Testis (tissue), 3 donors: ENCODE measurements around the gene PDE4B. TPM values are rescaled to one million over a fixed set of nuclear protein-coding genes. Genes with fewer than 3 reads are reported as not detected.

ENCODE experiments used
- DNase-seq: peaks from one replicate; pipeline ENCODE4 v3.0.0-alpha.2; 2019
- H3K27ac ChIP-seq, 2 donors: fragments of 200-600 bp; sonication (generic); one replicate each; pipeline ENCODE4 v1.5.1; 2019
- H3K27me3 ChIP-seq: fragments of 200-600 bp; sonication (generic); one replicate; pipeline ENCODE4 v1.5.1; 2019
- H3K36me3 ChIP-seq: fragments of 200-600 bp; sonication (generic); one replicate; pipeline ENCODE4 v1.5.1; 2017; ENCODE audit warnings: low read depth; ENCODE audit errors: missing control alignments
- H3K4me1 ChIP-seq: fragments of 200-600 bp; sonication (generic); one replicate; pipeline ENCODE4 v1.5.1; 2019
- H3K4me3 ChIP-seq, 2 donors: fragments of 200-600 bp; sonication (generic); one replicate each; pipeline ENCODE4 v1.5.1; 2017 to 2019
- H3K9me3 ChIP-seq: fragments of 200-600 bp; sonication (generic); one replicate; pipeline ENCODE4 v1.5.1; 2017
- CTCF ChIP-seq, 3 experiments: fragments of 450-650 bp in 2 of 3; fragments of 200-600 bp in 1 of 3; sonication (generic) in 1 of 3; IDR thresholded peaks; one replicate each; pipeline ENCODE4 v1.5.1; 2016 to 2019; ENCODE audit warnings: antibody characterized with exemption in 3 of 3, mild to moderate bottlenecking in 2 of 3, moderate library complexity in 1 of 3
- POLR2A ChIP-seq: fragments of 450-650 bp; IDR thresholded peaks from one replicate; pipeline ENCODE4 v1.6.1; 2017; ENCODE audit warnings: antibody characterized with exemption, mild to moderate bottlenecking, moderate library complexity
- WGBS, 2 donors: methylation state at CpG; one replicate each; pipeline ENCODE4 v1.1.5; 2018; 5-methylcytosine and 5-hydroxymethylcytosine counted together
- intact Hi-C: fragments of 100-400 bp; cut with DNase I; formaldehyde crosslinking; loops from one replicate; pipeline ENCODE4 v1.15.1; 2023; ENCODE audit warnings: low total_unique reads
- polyA plus RNA-seq: library from polyadenylated mRNA; stranded (reverse); fragments of 350-450 nt; fragmentation: Illumina TruSeq; extraction: RNeasy Lipid Tissue Mini Kit (QIAGEN cat#74804); gene quantifications from one replicate; pipeline ENCODE4 v1.2.3, GENCODE V29; 2014; ENCODE audit warnings: low read depth, low replicate concordance; ENCODE audit not compliant: insufficient read depth
- total RNA-seq, 2 donors: library from RNA; depleted of rRNA; stranded (reverse); fragments of >200 nt; gene quantifications; one replicate each; pipeline ENCODE4 v1.2.3, GENCODE V29; 2016

The PDE4B gene
- total and polyA plus RNA-seq, 3 donors from 2014 or later, result 11.5 to 16.1 (median 12.4) TPM

GRCh38 chr1:66223681-66224080 lies 431.0 kb downstream of the PDE4B start:
- H3K9me3 ChIP-seq, result no peaks in the 10 kb centered on the region
- no peak for DNase-seq
- intact Hi-C loops, result no loop called here
- H3K36me3 ChIP-seq, result no peaks in the 10 kb centered on the region
- H3K4me1 ChIP-seq, result no peaks in the 10 kb centered on the region
- no peaks in the 10 kb centered on the region for H3K27me3 ChIP-seq
- TF ChIP-seq CTCF (IDR thresholded peaks at IDR 0.05) (no peak), POLR2A (no peak)
- H3K4me3 ChIP-seq, result no peak overlapping the region
- 84 to 93% methylated on average over 3 of the region's 3 CpGs for WGBS, 2 donors
- H3K27ac ChIP-seq, result no peak overlapping the region

- Histone ChIP-seq H3K36me3 (no peaks in the 10 kb centered on the region), H3K9me3 (no peaks in the 10 kb centered on the region), H3K27me3 (no peaks in the 10 kb centered on the region), H3K4me3 (no peak overlapping the region), H3K27ac (no peak overlapping the region), H3K4me1 (no peaks in the 10 kb centered on the region)
- no peak for TF ChIP-seq POLR2A
- no peak for TF ChIP-seq CTCF (IDR thresholded peaks at IDR 0.05)
- intact Hi-C loops, result no loop called here
- 81 to 88% methylated on average over 4 of the region's 4 CpGs for WGBS, 2 donors
- DNase-seq, result no peak
These were observed 434.3 kb downstream of the PDE4B start for GRCh38 chr1:66226985-66227384.

GRCh38 chr1:66227966-66228365 lies 435.3 kb downstream of the PDE4B start:
- Histone ChIP-seq H3K36me3 (no peaks in the 10 kb centered on the region), H3K27ac (no peak overlapping the region), H3K27me3 (no peaks in the 10 kb centered on the region), H3K4me1 (no peaks in the 10 kb centered on the region), H3K9me3 (no peaks in the 10 kb centered on the region), H3K4me3 (no peak overlapping the region)
- 80 to 98% methylated on average over 2 of the region's 2 CpGs for WGBS, 2 donors
- intact Hi-C loops, result no loop called here
- TF ChIP-seq CTCF (IDR thresholded peaks at IDR 0.05), result no peak
- no peak for TF ChIP-seq POLR2A
- no peak for DNase-seq

- no peak for DNase-seq
- TF ChIP-seq CTCF (IDR thresholded peaks at IDR 0.05), result no peak
- no peak for TF ChIP-seq POLR2A
- H3K9me3 ChIP-seq, result no peaks in the 10 kb centered on the region
- no peak overlapping the region for H3K27ac ChIP-seq
- no peaks in the 10 kb centered on the region for H3K36me3 ChIP-seq
- intact Hi-C loops, result no loop called here
- no peaks in the 10 kb centered on the region for H3K27me3 ChIP-seq
- H3K4me3 ChIP-seq, result no peak overlapping the region
- H3K4me1 ChIP-seq, result no peaks in the 10 kb centered on the region
These were observed 438.5 kb downstream of the PDE4B start for GRCh38 chr1:66231217-66231616.

GRCh38 chr1:66231681-66232463 lies 439.2 kb downstream of the PDE4B start:
- Histone ChIP-seq H3K4me1 (no peaks in the 10 kb centered on the region), H3K27me3 (no peaks in the 10 kb centered on the region), H3K9me3 (no peaks in the 10 kb centered on the region), H3K4me3 (no peak overlapping the region), H3K27ac (no peak overlapping the region), H3K36me3 (no peaks in the 10 kb centered on the region)
- intact Hi-C loops, result no loop called here
- TF ChIP-seq CTCF (IDR thresholded peaks at IDR 0.05), result no peak
- no peak for TF ChIP-seq POLR2A
- 75 to 79% methylated on average over 5 of the region's 5 CpGs for WGBS, 2 donors
- DNase-seq, result no peak
